HG02623 (cell line): ENCODE measurements around the gene MVP.
"Not testable (repeated sequence)": the region's sequence is repeated elsewhere in the genome, so short reads cannot be mapped to it uniquely, and the experiment has no call there.

Source experiments
- ATAC-seq: cut with Tn5 transposase; IDR thresholded peaks from one replicate; pipeline ENCODE4 v1.9.1; 2021; ENCODE audit warnings: moderate library complexity; ENCODE audit not compliant: unreplicated experiment

Gene MVP

GRCh38 chr16:29868396-29869009, 48.2 kb downstream of the MVP start:
- no peak for ATAC-seq

GRCh38 chr16:29869067-29869466, 48.8 kb downstream of the MVP start:
- not testable (repeated sequence) for ATAC-seq

GRCh38 chr16:29871822-29872546, 51.7 kb downstream of the MVP start:
- no peak for ATAC-seq

- ATAC-seq: no peak
These were observed 53.1 kb downstream of the MVP start for GRCh38 chr16:29873319-29873718.

- ATAC-seq: no peak
These were observed 54.9 kb downstream of the MVP start for GRCh38 chr16:29875206-29875605.

GRCh38 chr16:29876217-29876593, 55.9 kb downstream of the MVP start:
- no peak for ATAC-seq

GRCh38 chr16:29876594-29877249, 56.5 kb downstream of the MVP start:
- no peak for ATAC-seq

GRCh38 chr16:29877266-29877961, 57.2 kb downstream of the MVP start:
- no peak for ATAC-seq

GRCh38 chr16:29878172-29878571, 57.9 kb downstream of the MVP start:
- ATAC-seq: no peak

GRCh38 chr16:29881050-29881449, 60.8 kb downstream of the MVP start:
- ATAC-seq: no peak

- ATAC-seq: no peak
These were observed 63.7 kb downstream of the MVP start for GRCh38 chr16:29883987-29884386.

- not testable (repeated sequence) for ATAC-seq
These were observed 69.1 kb downstream of the MVP start for GRCh38 chr16:29889372-29889771.

GRCh38 chr16:29891525-29892457, 71.5 kb downstream of the MVP start:
- ATAC-seq: no peak

GRCh38 chr16:29892458-29892813, 72.2 kb downstream of the MVP start:
- no peak for ATAC-seq

GRCh38 chr16:29893553-29893952, 73.3 kb downstream of the MVP start:
- no peak for ATAC-seq

- no peak for ATAC-seq
These were observed 74.1 kb downstream of the MVP start for GRCh38 chr16:29894352-29894751.

- no peak for ATAC-seq
These were observed 76.6 kb downstream of the MVP start for GRCh38 chr16:29896841-29897240.

GRCh38 chr16:29897333-29897732, 77.1 kb downstream of the MVP start:
- no peak for ATAC-seq
